Peyer's patch (tissue), 4 donors: ENCODE measurements around the gene TMEM39B. TPM values are rescaled to one million over a fixed set of nuclear protein-coding genes. Genes with fewer than 3 reads are reported as not detected.
"Not testable (repeated sequence)": the region's sequence is repeated elsewhere in the genome, so short reads cannot be mapped to it uniquely, and the experiment has no call there.

ENCODE experiments used
- DNase-seq, 3 donors: peaks; one replicate each; pipeline ENCODE4 v3.0.0-alpha.2; 2017 to 2019
- H3K27ac ChIP-seq, 4 donors: fragments of 200-600 bp; sonication (generic); one replicate each; pipeline ENCODE4 v1.5.1; 2016 to 2019
- H3K27me3 ChIP-seq, 2 donors: fragments of 200-600 bp; sonication (generic); one replicate each; pipeline ENCODE4 v1.5.1; 2019
- H3K36me3 ChIP-seq, 3 donors: fragments of 200-600 bp; sonication (generic); one replicate each; pipeline ENCODE4 v1.5.1; 2016 to 2019
- H3K4me1 ChIP-seq, 4 donors: fragments of 200-600 bp; sonication (generic); one replicate each; pipeline ENCODE4 v1.5.1; 2016 to 2019
- H3K4me3 ChIP-seq, 4 donors: fragments of 200-600 bp; sonication (generic); 1 replicate in 3 of 4; 2 replicates in 1 of 4; pipeline ENCODE4 v1.5.1; 2016 to 2019; ENCODE audit warnings: mild to moderate bottlenecking in 1 of 4
- H3K9me3 ChIP-seq, 4 donors: fragments of 200-600 bp; sonication (generic); one replicate each; pipeline ENCODE4 v1.5.1; 2016 to 2019; ENCODE audit warnings: mild to moderate bottlenecking in 1 of 4
- CTCF ChIP-seq, 6 experiments: fragments of 450-650 bp in 4 of 6; fragments of 200-600 bp in 2 of 6; sonication (generic) in 1 of 6; IDR thresholded peaks; one replicate each; pipeline ENCODE4 v1.5.1; 2017 to 2019; ENCODE audit warnings: antibody characterized with exemption in 6 of 6, mild to moderate bottlenecking in 3 of 6, moderate library complexity in 1 of 6
- POLR2A ChIP-seq, 2 donors: fragments of 450-650 bp; IDR thresholded peaks; one replicate each; pipeline ENCODE4 v1.5.1; 2017; ENCODE audit warnings: antibody characterized with exemption in 2 of 2, mild to moderate bottlenecking in 2 of 2, moderate library complexity in 2 of 2
- total RNA-seq, 4 donors: library from RNA; depleted of rRNA; stranded (reverse); fragments of >200 nt; gene quantifications; one replicate each; pipeline ENCODE4 v1.1.0, GENCODE V29; 2016

Gene TMEM39B
- total RNA-seq, 4 donors from 2014 or later, result 2.5 to 9.9 (median 6.6) TPM

GRCh38 chr1:32116531-32116930 lies 43.8 kb downstream of the TMEM39B start:
- Histone ChIP-seq H3K9me3 (no peaks in the 10 kb centered on the region), H3K36me3 (no peaks in the 10 kb centered on the region), H3K27ac (no peak overlapping the region), H3K4me3 (no peak overlapping the region), H3K4me1 (peaks cover 0 to 25% (median 6%) of the 10 kb centered on the region in 4 donors), H3K27me3 (no peaks in the 10 kb centered on the region)
- TF ChIP-seq POLR2A (IDR thresholded peaks at IDR 0.05) (no peak), CTCF (IDR thresholded peaks at IDR 0.05) (no peak)
- no peak for DNase-seq

- no peak overlapping the region for H3K4me3 ChIP-seq
- peaks cover 0 to 20% (median 2%) of the 10 kb centered on the region in 4 donors for H3K4me1 ChIP-seq
- TF ChIP-seq CTCF (IDR thresholded peaks at IDR 0.05), result no peak
- no peak for TF ChIP-seq POLR2A (IDR thresholded peaks at IDR 0.05)
- DNase-seq, result no peak
- no peaks in the 10 kb centered on the region for H3K9me3 ChIP-seq
- H3K27ac ChIP-seq, result no peak overlapping the region
- H3K27me3 ChIP-seq, result no peaks in the 10 kb centered on the region
- H3K36me3 ChIP-seq, result no peaks in the 10 kb centered on the region
These were observed 49.4 kb downstream of the TMEM39B start for GRCh38 chr1:32122151-32122550.

GRCh38 chr1:32123361-32123760 lies 50.6 kb downstream of the TMEM39B start:
- not testable (repeated sequence) for H3K36me3 ChIP-seq, H3K9me3 ChIP-seq, H3K4me3 ChIP-seq, DNase-seq, H3K27ac ChIP-seq, H3K27me3 ChIP-seq
- peaks cover 0 to 20% (median 2%) of the 10 kb centered on the region in 4 donors for H3K4me1 ChIP-seq

GRCh38 chr1:32125313-32125712 lies 52.6 kb downstream of the TMEM39B start:
- DNase-seq, result no peak
- TF ChIP-seq POLR2A (IDR thresholded peaks at IDR 0.05) (no peak), CTCF (IDR thresholded peaks at IDR 0.05) (no peak)
- no peak overlapping the region for H3K27ac ChIP-seq
- H3K36me3 ChIP-seq, result no peaks in the 10 kb centered on the region
- H3K4me1 ChIP-seq, result peaks cover 0 to 20% (median 4%) of the 10 kb centered on the region in 4 donors
- no peaks in the 10 kb centered on the region for H3K27me3 ChIP-seq
- no peak overlapping the region for H3K4me3 ChIP-seq
- H3K9me3 ChIP-seq, result no peaks in the 10 kb centered on the region

- TF ChIP-seq POLR2A (IDR thresholded peaks at IDR 0.05) (no peak), CTCF (IDR thresholded peaks at IDR 0.05) (no peak)
- Histone ChIP-seq H3K27me3 (no peaks in the 10 kb centered on the region), H3K4me3 (no peak overlapping the region), H3K4me1 (peaks cover 0 to 10% (median 3%) of the 10 kb centered on the region in 4 donors), H3K9me3 (no peaks in the 10 kb centered on the region), H3K27ac (no peak overlapping the region), H3K36me3 (peaks cover 0 to 8% (median 0%) of the 10 kb centered on the region in 3 donors)
- DNase-seq, result no peak
These were observed 54.0 kb downstream of the TMEM39B start for GRCh38 chr1:32126770-32127169.

- Histone ChIP-seq H3K27me3 (no peaks in the 10 kb centered on the region), H3K4me3 (no peak overlapping the region), H3K36me3 (peaks cover 0 to 8% (median 0%) of the 10 kb centered on the region in 3 donors), H3K9me3 (no peaks in the 10 kb centered on the region), H3K27ac (no peak overlapping the region), H3K4me1 (peaks cover 0 to 7% (median 2%) of the 10 kb centered on the region in 4 donors)
- DNase-seq, result no peak
- TF ChIP-seq POLR2A (IDR thresholded peaks at IDR 0.05) (no peak), CTCF (IDR thresholded peaks at IDR 0.05) (peak in 4 of 6 experiments; percentile 4 to 28 (median 14))
These were observed 54.9 kb downstream of the TMEM39B start for GRCh38 chr1:32127409-32128198.
